ENCODE data around the gene ACTR8. TPM values are rescaled to one million over a fixed set of nuclear protein-coding genes. Genes with fewer than 3 reads are reported as not detected.

Gene ACTR8
- total RNA-seq, 2 donors from 2014 or later = 32.9 to 41.6 TPM

GRCh38 chr3:53865732-53866499 lies 16.0 kb downstream of the ACTR8 start:
- TF ChIP-seq, protein P1, sequence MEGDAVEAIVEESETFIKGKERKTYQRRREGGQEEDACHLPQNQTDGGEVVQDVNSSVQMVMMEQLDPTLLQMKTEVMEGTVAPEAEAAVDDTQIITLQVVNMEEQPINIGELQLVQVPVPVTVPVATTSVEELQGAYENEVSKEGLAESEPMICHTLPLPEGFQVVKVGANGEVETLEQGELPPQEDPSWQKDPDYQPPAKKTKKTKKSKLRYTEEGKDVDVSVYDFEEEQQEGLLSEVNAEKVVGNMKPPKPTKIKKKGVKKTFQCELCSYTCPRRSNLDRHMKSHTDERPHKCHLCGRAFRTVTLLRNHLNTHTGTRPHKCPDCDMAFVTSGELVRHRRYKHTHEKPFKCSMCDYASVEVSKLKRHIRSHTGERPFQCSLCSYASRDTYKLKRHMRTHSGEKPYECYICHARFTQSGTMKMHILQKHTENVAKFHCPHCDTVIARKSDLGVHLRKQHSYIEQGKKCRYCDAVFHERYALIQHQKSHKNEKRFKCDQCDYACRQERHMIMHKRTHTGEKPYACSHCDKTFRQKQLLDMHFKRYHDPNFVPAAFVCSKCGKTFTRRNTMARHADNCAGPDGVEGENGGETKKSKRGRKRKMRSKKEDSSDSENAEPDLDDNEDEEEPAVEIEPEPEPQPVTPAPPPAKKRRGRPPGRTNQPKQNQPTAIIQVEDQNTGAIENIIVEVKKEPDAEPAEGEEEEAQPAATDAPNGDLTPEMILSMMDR (conservative IDR thresholded peaks at IDR 0.05) = no peak
- Histone ChIP-seq H3K27me3 (ENCODE audit: control insufficient read depth, insufficient read depth, low read length, poor library complexity, severe bottlenecking) (no peaks in the 10 kb centered on the region), H3K9ac (ENCODE audit: extremely low read depth, low read length, poor library complexity, severe bottlenecking) (no peak overlapping the region), H3K9me3 (ENCODE audit: control insufficient read depth, low read length) (no peaks in the 10 kb centered on the region), H3K36me3 (ENCODE audit: control insufficient read depth, insufficient read depth, low read length) (peaks cover 76% of the 10 kb centered on the region), H3K27ac (ENCODE audit: low read depth, low read length) (no peak overlapping the region), H3K4me3 (ENCODE audit: low read length) (no peak overlapping the region), H3K4me1 (ENCODE audit: control insufficient read depth, insufficient read depth, low read length) (no peaks in the 10 kb centered on the region)
- Mint-ChIP-seq H3K4me3 (no peak overlapping the region), H3K9me3 (no peaks in the 10 kb centered on the region), H3K27me3 (ENCODE audit: insufficient read depth) (no peaks in the 10 kb centered on the region), H3K4me1 (no peaks in the 10 kb centered on the region), H3K36me3 (ENCODE audit: low read depth) (peaks cover 68% of the 10 kb centered on the region), H3K27ac (no peak overlapping the region)
- 95 to 96% methylated on average over 4 to 5 of the region's 5 CpGs for WGBS, 2 experiments (ENCODE audit: insufficient coverage in 1 of 2, insufficient read length in 1 of 2)
- no peak for DNase-seq

DNA sequence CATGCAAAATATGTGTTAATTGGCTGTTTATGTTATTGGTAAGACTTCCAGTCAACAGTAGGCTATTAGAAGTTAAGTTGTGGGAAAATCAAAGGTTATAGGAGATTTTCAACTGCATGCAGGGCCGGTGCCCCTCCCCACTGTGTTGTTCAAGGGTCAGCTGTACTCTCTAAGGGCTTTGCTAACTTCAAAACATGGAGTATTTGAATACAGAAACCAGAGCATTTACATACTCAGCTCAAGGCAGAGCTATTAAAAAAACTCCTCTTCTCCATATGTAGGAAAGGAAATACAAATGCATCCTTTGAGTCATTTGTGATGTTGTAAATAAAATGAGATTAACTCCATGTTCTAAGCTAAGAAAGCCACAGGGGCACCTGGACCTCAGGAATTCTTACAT lies 18.8 kb downstream of the ACTR8 start:
- Histone ChIP-seq H3K4me1 (ENCODE audit: control insufficient read depth, insufficient read depth, low read length) (no peaks in the 10 kb centered on the region), H3K27ac (ENCODE audit: low read depth, low read length) (no peak overlapping the region), H3K9ac (ENCODE audit: extremely low read depth, low read length, poor library complexity, severe bottlenecking) (no peak overlapping the region), H3K9me3 (ENCODE audit: control insufficient read depth, low read length) (no peaks in the 10 kb centered on the region), H3K36me3 (ENCODE audit: control insufficient read depth, insufficient read depth, low read length) (peaks cover 62% of the 10 kb centered on the region), H3K27me3 (ENCODE audit: control insufficient read depth, insufficient read depth, low read length, poor library complexity, severe bottlenecking) (no peaks in the 10 kb centered on the region), H3K4me3 (ENCODE audit: low read length) (no peak overlapping the region)
- H3K27me3 Mint-ChIP-seq (ENCODE audit: insufficient read depth) = no peaks in the 10 kb centered on the region
- no peak overlapping the region for H3K27ac Mint-ChIP-seq
- no peaks in the 10 kb centered on the region for H3K9me3 Mint-ChIP-seq
- no peaks in the 10 kb centered on the region for H3K4me1 Mint-ChIP-seq
- no peak for DNase-seq
- 86% methylated on average over 1 of the region's 1 CpG; no CpG with 5 or more reads in 1 of the 2 experiments for WGBS, 2 experiments (ENCODE audit: insufficient coverage in 1 of 2, insufficient read length in 1 of 2)
- H3K4me3 Mint-ChIP-seq = no peak overlapping the region
- TF ChIP-seq, protein P1 (conservative IDR thresholded peaks at IDR 0.05) = no peak
- H3K36me3 Mint-ChIP-seq (ENCODE audit: low read depth) = peaks cover 64% of the 10 kb centered on the region

DNA sequence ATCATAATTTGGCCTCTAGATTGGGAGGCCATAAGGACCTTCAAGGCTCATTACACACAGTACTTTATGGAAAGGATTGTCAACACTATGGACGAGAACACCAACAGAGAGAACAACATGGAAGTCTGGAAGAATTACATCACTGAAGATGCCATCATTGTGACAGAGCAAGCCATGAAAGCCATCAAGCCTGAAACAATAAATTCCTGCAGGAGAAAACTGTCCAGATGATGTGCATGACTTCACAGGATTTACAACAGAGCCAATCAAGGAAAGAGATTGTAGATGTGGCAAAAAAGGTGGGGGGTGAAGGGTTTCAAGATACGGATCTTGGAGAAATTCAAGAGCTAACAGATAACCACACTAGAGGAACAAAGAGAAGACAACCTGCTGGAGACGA lies 19.7 kb downstream of the ACTR8 start:
- H3K9ac ChIP-seq (ENCODE audit: extremely low read depth, low read length, poor library complexity, severe bottlenecking) = no peak overlapping the region
- no peak overlapping the region for H3K27ac ChIP-seq (ENCODE audit: low read depth, low read length)
- TF ChIP-seq, protein P1 (conservative IDR thresholded peaks at IDR 0.05) = no peak
- no peaks in the 10 kb centered on the region for H3K27me3 Mint-ChIP-seq (ENCODE audit: insufficient read depth)
- DNase-seq = no peak
- no peaks in the 10 kb centered on the region for H3K9me3 Mint-ChIP-seq
- no peaks in the 10 kb centered on the region for H3K9me3 ChIP-seq (ENCODE audit: control insufficient read depth, low read length)
- H3K4me1 Mint-ChIP-seq = no peaks in the 10 kb centered on the region
- H3K4me3 ChIP-seq (ENCODE audit: low read length) = no peak overlapping the region
- 85 to 90% methylated on average over 1 to 3 of the region's 3 CpGs for WGBS, 2 experiments (ENCODE audit: insufficient coverage in 1 of 2, insufficient read length in 1 of 2)
- H3K36me3 Mint-ChIP-seq (ENCODE audit: low read depth) = peaks cover 59% of the 10 kb centered on the region
- H3K27me3 ChIP-seq (ENCODE audit: control insufficient read depth, insufficient read depth, low read length, poor library complexity, severe bottlenecking) = no peaks in the 10 kb centered on the region
- H3K27ac Mint-ChIP-seq = no peak overlapping the region
- no peaks in the 10 kb centered on the region for H3K4me1 ChIP-seq (ENCODE audit: control insufficient read depth, insufficient read depth, low read length)
- H3K4me3 Mint-ChIP-seq = no peak overlapping the region
- H3K36me3 ChIP-seq (ENCODE audit: control insufficient read depth, insufficient read depth, low read length) = peaks cover 53% of the 10 kb centered on the region
